Measurements from ENCODE around the gene CNBP.

DNA sequence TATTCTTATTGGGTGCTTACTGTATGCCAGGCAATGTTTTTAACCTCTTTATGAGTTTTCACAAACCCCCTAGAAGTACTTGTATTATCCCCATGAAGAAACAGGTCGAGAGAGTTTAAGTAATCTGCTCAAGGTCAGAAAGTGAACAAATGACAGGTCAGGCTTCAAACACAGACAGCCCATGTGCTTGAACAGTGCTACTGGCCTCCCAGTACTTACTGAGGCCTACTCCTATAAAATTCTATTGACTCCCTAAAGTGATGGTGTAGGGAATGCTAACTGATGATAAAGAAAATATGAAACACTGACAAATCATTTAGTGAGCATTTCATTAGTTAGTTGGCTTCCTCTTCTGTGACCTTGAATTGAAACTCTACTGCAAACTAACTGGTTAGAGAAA lies 4.2 kb upstream of the CNBP start:
- TF ChIP-seq CTCF (IDR thresholded peaks at IDR 0.05): no peak
- TF ChIP-seq POLR2A (IDR thresholded peaks at IDR 0.05): no peak
- TF ChIP-seq EP300 (IDR thresholded peaks at IDR 0.05): no peak
- no peak for TF ChIP-seq POLR2AphosphoS5 (IDR thresholded peaks at IDR 0.05)
